T-cell (primary cell): ENCODE data around the gene SEMA3D. TPM values are rescaled to one million over a fixed set of nuclear protein-coding genes. Genes with fewer than 3 reads are reported as not detected.

ENCODE experiments used
- ATAC-seq, 4 experiments: fragments of 200-7000 bp in 3 of 4; fragments of 150-1000 bp in 1 of 4; cut with Tn5 transposase; replicated peaks in 1 of 4; 1 replicate in 3 of 4; 2 replicates in 1 of 4; pipeline ENCODE4 v1.10.0; 2021; ENCODE audit warnings: moderate library complexity in 3 of 4, mild to moderate bottlenecking in 2 of 4, moderate number of reproducible peaks in 1 of 4
- CTCF ChIA-PET, 2 donors: fragments of 300-600 bp; sonication (Branson Sonifier 250); formaldehyde crosslinking; loops; one replicate each; lab custom pipeline; 2022; ENCODE audit warnings: antibody characterized with exemption in 2 of 2; lab: Charles Lee
- POLR2A ChIA-PET, 2 donors: fragments of 300-600 bp; sonication (Branson Sonifier 250); formaldehyde crosslinking; loops; one replicate each; lab custom pipeline; 2022; ENCODE audit warnings: antibody characterized with exemption in 2 of 2; lab: Charles Lee
- DNase-seq, 35 experiments: peaks; one replicate each; pipeline versions ENCODE4 v3.0.0 to v3.0.0-alpha.2; 2013 to 2023
- H3K27ac ChIP-seq: one replicate; pipeline ENCODE4 v1.5.1; 2013; ENCODE audit warnings: low read length
- H3K27me3 ChIP-seq, 2 experiments: replicated peaks in 1 of 2; 1 replicate in 1 of 2; 2 replicates in 1 of 2; pipeline versions ENCODE4 v1.6.1 to v1.7.0; 2013; ENCODE audit warnings: low read length in 1 of 2, mixed read lengths in 1 of 2; ENCODE audit not compliant: control insufficient read depth in 2 of 2, insufficient read depth in 2 of 2; ENCODE audit errors: extremely low read depth in 1 of 2
- H3K36me3 ChIP-seq, 2 donors: 1 replicate in 1 of 2; 2 replicates in 1 of 2; pipeline versions ENCODE4 v1.6.1 to v1.7.0; 2013; ENCODE audit warnings: low read length in 1 of 2; ENCODE audit not compliant: control insufficient read depth in 2 of 2, insufficient read depth in 1 of 2; ENCODE audit errors: extremely low read depth in 1 of 2
- H3K4me1 ChIP-seq, 2 experiments: 1 replicate in 1 of 2; 2 replicates in 1 of 2; pipeline versions ENCODE4 v1.6.1 to v1.7.0; 2013; ENCODE audit warnings: low read length in 2 of 2, mixed read lengths in 1 of 2; ENCODE audit not compliant: insufficient read depth in 2 of 2, control insufficient read depth in 1 of 2; ENCODE audit errors: extremely low read depth in 1 of 2
- H3K4me3 ChIP-seq, 2 donors: 1 replicate in 1 of 2; 2 replicates in 1 of 2; pipeline versions ENCODE4 v1.5.1 to v1.7.0; 2013; ENCODE audit warnings: mild to moderate bottlenecking in 2 of 2, low read length in 1 of 2, moderate library complexity in 1 of 2; ENCODE audit not compliant: control insufficient read depth in 1 of 2; ENCODE audit errors: extremely low read depth in 1 of 2
- H3K9me3 ChIP-seq: 2 replicates; pipeline ENCODE4 v1.7.0; 2013
- H3K27ac Mint-ChIP-seq, 2 donors: one replicate each; pipeline ENCODE4 v1.8.0; 2020 to 2021; ENCODE audit warnings: mild to moderate bottlenecking in 2 of 2, mixed read lengths in 2 of 2
- H3K27me3 Mint-ChIP-seq, 2 donors: one replicate each; pipeline ENCODE4 v1.8.0; 2021 to 2022; ENCODE audit warnings: mixed read lengths in 2 of 2
- H3K36me3 Mint-ChIP-seq: one replicate; pipeline ENCODE4 v1.8.0; 2021; ENCODE audit warnings: mixed read lengths
- H3K4me1 Mint-ChIP-seq, 3 donors: one replicate each; pipeline ENCODE4 v1.8.0; 2020 to 2022; ENCODE audit warnings: mixed read lengths in 3 of 3, mild to moderate bottlenecking in 1 of 3
- H3K4me3 Mint-ChIP-seq, 3 donors: one replicate each; pipeline ENCODE4 v1.8.0; 2020 to 2022; ENCODE audit warnings: mild to moderate bottlenecking in 3 of 3, mixed read lengths in 3 of 3, moderate library complexity in 3 of 3
- H3K9me3 Mint-ChIP-seq, 3 donors: one replicate each; pipeline ENCODE4 v1.8.0; 2020 to 2022; ENCODE audit warnings: mixed read lengths in 3 of 3
- WGBS: methylation state at CpG from one replicate; pipeline ENCODE4 v1.1.5; 2013; ENCODE audit warnings: missing lambda C conversion rate; ENCODE audit not compliant: insufficient coverage; 5-methylcytosine and 5-hydroxymethylcytosine counted together
- total RNA-seq, 35 experiments: library from RNA in 6 of 35; stranded (reverse) in 6 of 35; fragments of 120-200 nt in 1 of 35; gene quantifications; one replicate each; pipeline versions ENCODE4 v1.2.1 to v1.2.4 and lab custom pipeline; 2013 to 2026

Gene SEMA3D
- total RNA-seq, 5 donors from 2014 or later (not counting 1 experiment from before 2014, with no cell fraction given), result 0.29 TPM; not detected in 4

DNA sequence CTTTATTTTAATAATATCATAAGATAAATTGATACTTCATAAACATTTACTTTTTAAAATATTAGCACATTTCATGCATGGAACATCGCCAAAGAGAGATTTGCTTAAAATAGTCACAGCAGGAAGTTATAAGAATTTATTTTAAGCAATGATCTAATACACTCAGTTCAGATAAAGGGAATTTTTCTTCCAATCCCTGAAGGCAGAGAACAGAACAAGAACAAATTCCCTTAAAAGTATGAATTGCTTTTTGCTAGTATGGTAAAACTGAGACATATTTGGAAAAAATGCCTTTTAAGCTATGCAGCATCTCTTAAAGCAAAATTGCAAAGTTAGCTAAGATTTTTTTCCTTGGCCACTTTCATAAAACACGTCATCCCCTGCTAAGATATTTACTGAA, 91.0 kb downstream of the SEMA3D start:
- ChIA-PET CTCF (no interaction called here), POLR2A (interaction anchor here in 1 of 2 donors (0.7 kb wide), 1 partner anchor 1107 kb away, joined by 3 read pairs; no protein-coding TSS in a partner anchor)
- Histone ChIP-seq H3K4me3 (no peak overlapping the region), H3K36me3 (no peaks in the 10 kb centered on the region), H3K27me3 (no peaks in the 10 kb centered on the region), H3K4me1 (no peaks in the 10 kb centered on the region), H3K9me3 (no peaks in the 10 kb centered on the region), H3K27ac (no peak overlapping the region)
- H3K4me3 Mint-ChIP-seq, result no peak overlapping the region
- H3K4me1 Mint-ChIP-seq, result no peaks in the 10 kb centered on the region
- no peaks in the 10 kb centered on the region for H3K9me3 Mint-ChIP-seq
- DNase-seq (no peak), ATAC-seq (no peak)
- H3K27me3 Mint-ChIP-seq, result no peaks in the 10 kb centered on the region
- no CpG with 5 or more reads among the region's 2 CpGs for WGBS
- H3K27ac Mint-ChIP-seq, result no peak overlapping the region
- no peaks in the 10 kb centered on the region for H3K36me3 Mint-ChIP-seq

DNA sequence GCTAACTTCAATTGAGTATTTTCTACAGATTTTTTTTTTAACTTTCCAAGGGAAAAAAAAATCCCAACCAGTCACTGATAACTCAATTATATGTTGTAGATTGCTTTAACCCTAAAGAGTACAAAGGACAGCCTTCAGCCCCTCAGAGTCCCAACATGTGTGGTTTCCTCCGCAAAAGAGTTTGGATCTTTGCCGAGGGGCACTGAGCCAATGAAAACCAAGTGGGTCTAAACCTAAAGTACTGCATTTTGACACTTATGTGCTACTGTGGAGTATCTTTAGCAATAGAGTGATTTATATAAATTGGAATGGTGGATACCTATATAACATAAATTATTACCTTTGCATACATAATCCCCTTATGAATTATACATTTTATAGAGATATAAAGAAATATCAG, 91.5 kb downstream of the SEMA3D start:
- Histone ChIP-seq H3K4me1 (no peaks in the 10 kb centered on the region), H3K27ac (no peak overlapping the region), H3K4me3 (no peak overlapping the region), H3K27me3 (no peaks in the 10 kb centered on the region), H3K9me3 (no peaks in the 10 kb centered on the region), H3K36me3 (no peaks in the 10 kb centered on the region)
- no peaks in the 10 kb centered on the region for H3K9me3 Mint-ChIP-seq
- H3K4me3 Mint-ChIP-seq, result no peak overlapping the region
- no peak overlapping the region for H3K27ac Mint-ChIP-seq
- no CpG with 5 or more reads among the region's 2 CpGs for WGBS
- H3K4me1 Mint-ChIP-seq, result no peaks in the 10 kb centered on the region
- CTCF ChIA-PET, result no interaction called here
- no peaks in the 10 kb centered on the region for H3K27me3 Mint-ChIP-seq
- POLR2A ChIA-PET, result interaction anchor here in 1 of 2 donors (0.7 kb wide), 1 partner anchor 1106 kb away, joined by 3 read pairs; no protein-coding TSS in a partner anchor
- ATAC-seq, result no peak
- no peaks in the 10 kb centered on the region for H3K36me3 Mint-ChIP-seq
- no peak for DNase-seq

DNA sequence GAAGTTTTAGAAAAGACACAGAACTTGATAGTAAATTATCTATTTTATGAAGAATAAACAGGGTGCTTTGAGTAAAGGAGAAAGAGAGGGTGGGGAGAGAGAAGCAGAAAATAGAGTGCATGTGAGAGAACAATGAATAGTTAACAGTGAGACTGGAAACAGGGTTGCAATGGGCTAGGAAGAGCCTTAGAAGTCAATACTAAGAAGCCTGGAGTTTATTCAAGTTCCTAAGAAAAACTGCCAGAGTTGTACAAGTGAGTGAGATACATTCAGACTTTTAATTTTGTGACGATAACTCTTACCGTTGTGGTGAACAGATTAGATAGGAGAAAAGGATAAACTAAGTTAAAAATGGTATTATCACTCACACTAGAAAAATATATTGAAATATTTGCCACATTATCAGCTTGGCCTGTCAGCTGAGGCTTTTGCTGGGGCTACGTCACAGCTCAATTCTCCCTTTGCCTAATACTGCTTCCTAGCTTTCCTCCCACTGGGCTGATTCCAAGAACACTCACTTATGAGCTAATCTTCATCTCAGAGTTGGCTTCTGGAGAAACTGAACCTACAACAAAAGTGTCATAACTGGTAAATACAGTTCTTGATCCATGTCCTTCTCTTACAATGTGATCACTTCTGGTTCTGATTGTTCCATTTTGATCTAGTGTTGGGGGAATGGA, 92.7 kb downstream of the SEMA3D start:
- Histone ChIP-seq H3K36me3 (no peaks in the 10 kb centered on the region), H3K27me3 (no peaks in the 10 kb centered on the region), H3K9me3 (no peaks in the 10 kb centered on the region), H3K4me1 (no peaks in the 10 kb centered on the region), H3K27ac (no peak overlapping the region), H3K4me3 (no peak overlapping the region)
- no peaks in the 10 kb centered on the region for H3K36me3 Mint-ChIP-seq
- H3K9me3 Mint-ChIP-seq, result no peaks in the 10 kb centered on the region
- no peak overlapping the region for H3K4me3 Mint-ChIP-seq
- no peak overlapping the region for H3K27ac Mint-ChIP-seq
- no peaks in the 10 kb centered on the region for H3K4me1 Mint-ChIP-seq
- CTCF ChIA-PET, result no interaction called here
- no peak for DNase-seq
- peaks cover 0 to under 1% of the 10 kb centered on the region in 2 donors for H3K27me3 Mint-ChIP-seq
- POLR2A ChIA-PET, result no interaction called here
- ATAC-seq, result no peak
- no CpG with 5 or more reads among the region's 3 CpGs for WGBS

DNA sequence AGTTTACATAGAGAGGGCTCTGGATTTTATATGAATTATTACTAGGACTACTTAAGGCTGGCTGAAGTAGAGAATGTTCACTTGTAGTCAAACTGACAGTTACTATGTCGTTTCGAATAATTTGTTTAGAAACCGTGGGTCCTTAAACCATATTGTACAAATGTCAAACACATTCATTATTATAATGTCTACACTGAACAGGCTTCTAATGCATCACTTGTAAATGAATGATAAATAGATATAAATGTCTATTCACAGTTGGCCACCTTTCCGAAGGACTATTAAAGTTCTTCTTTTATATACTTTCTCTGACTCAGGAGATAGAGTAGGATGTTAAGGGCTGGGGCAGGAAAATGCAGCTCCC, 95.3 kb downstream of the SEMA3D start:
- no peak overlapping the region for H3K27ac Mint-ChIP-seq
- no peak overlapping the region for H3K4me3 ChIP-seq
- WGBS, result no CpG with 5 or more reads among the region's 4 CpGs

DNA sequence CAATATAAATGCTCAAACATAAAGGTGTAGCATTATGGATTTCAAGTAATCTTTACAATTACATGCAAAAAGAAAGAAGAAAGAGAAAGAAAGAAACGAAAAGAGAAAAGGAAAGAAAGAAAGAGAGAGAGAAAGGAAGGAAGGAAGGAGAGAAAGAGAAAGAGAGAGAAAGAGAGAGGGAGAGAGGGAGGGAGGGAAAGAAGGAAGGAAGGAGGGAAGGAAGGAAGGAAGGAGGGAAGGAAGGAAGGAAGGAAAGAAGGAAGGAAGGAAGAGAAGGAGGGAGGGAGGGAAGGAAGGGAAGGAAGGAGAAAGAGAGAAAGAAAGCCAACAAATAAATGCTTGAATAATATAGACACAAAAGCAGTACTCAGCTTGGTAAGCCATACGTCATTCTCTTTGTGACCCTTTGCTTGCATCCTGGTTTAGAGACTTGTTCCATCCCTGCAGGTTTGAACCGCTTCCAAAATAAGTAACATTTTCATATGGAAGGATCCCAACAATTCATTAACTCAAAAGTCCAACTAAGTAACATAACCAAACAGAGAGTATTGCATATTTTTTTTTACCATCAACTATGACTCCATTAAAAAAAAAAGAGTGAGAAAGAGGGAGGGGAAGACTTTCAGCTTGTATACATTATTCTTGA, 95.8 kb downstream of the SEMA3D start:
- Histone ChIP-seq H3K27me3 (no peaks in the 10 kb centered on the region), H3K4me3 (no peak overlapping the region), H3K36me3 (no peaks in the 10 kb centered on the region), H3K27ac (no peak overlapping the region), H3K9me3 (no peaks in the 10 kb centered on the region), H3K4me1 (no peaks in the 10 kb centered on the region)
- CTCF ChIA-PET, result no interaction called here
- 72% methylated on average over 3 of the region's 3 CpGs for WGBS
- Mint-ChIP-seq H3K9me3 (peaks cover 0 to 2% (median 0%) of the 10 kb centered on the region in 3 donors), H3K27me3 (peaks cover 0 to 1% of the 10 kb centered on the region in 2 donors), H3K36me3 (no peaks in the 10 kb centered on the region), H3K4me3 (no peak overlapping the region), H3K27ac (no peak overlapping the region), H3K4me1 (no peaks in the 10 kb centered on the region)
- POLR2A ChIA-PET, result no interaction called here
- ATAC-seq, result no peak
- no peak for DNase-seq

More for the DNA sequence above, 95.3 kb downstream of the SEMA3D start:
- Mint-ChIP-seq H3K9me3 (peaks cover 0 to 2% (median 0%) of the 10 kb centered on the region in 3 donors), H3K27me3 (peaks cover 0 to 1% of the 10 kb centered on the region in 2 donors), H3K36me3 (no peaks in the 10 kb centered on the region), H3K4me1 (no peaks in the 10 kb centered on the region), H3K4me3 (no peak overlapping the region)
- H3K27ac ChIP-seq, result no peak overlapping the region
- H3K9me3 ChIP-seq, result no peaks in the 10 kb centered on the region
- H3K4me1 ChIP-seq, result no peaks in the 10 kb centered on the region
- no peaks in the 10 kb centered on the region for H3K27me3 ChIP-seq
- DNase-seq, result no peak
- CTCF ChIA-PET, result no interaction called here
- no peak for ATAC-seq
- POLR2A ChIA-PET, result no interaction called here
- no peaks in the 10 kb centered on the region for H3K36me3 ChIP-seq

DNA sequence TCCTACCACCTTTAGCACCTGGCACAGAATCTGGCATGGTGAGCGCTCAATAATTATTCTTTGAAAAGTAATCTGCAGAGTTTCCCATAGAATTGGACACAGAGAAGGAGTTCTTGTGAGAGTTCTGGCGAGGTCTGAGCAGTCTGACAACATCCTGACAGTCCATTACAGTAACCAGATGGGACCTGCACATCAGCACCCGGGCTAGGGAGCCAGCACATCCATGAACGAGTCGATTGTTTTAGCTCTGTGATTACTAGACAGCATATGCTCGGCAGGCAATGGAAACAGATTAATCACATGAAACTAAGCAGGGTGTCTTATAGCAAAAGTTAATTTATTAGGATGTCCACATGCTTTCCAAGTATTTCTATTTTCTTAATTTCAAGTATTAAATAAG, 96.7 kb downstream of the SEMA3D start:
- Mint-ChIP-seq H3K9me3 (peaks cover 0 to 2% (median 0%) of the 10 kb centered on the region in 3 donors), H3K4me3 (no peak overlapping the region), H3K4me1 (no peaks in the 10 kb centered on the region), H3K36me3 (no peaks in the 10 kb centered on the region), H3K27me3 (peaks cover 0 to 1% of the 10 kb centered on the region in 2 donors), H3K27ac (no peak overlapping the region)
- Histone ChIP-seq H3K4me1 (no peaks in the 10 kb centered on the region), H3K4me3 (no peak overlapping the region), H3K36me3 (no peaks in the 10 kb centered on the region), H3K27me3 (no peaks in the 10 kb centered on the region), H3K9me3 (no peaks in the 10 kb centered on the region), H3K27ac (no peak overlapping the region)
- POLR2A ChIA-PET, result interaction anchor here in 1 of 2 donors (0.6 kb wide), 1 partner anchor 60 kb away, joined by 6 read pairs; no protein-coding TSS in a partner anchor
- CTCF ChIA-PET, result no interaction called here
- no peak for ATAC-seq
- no peak for DNase-seq
- no CpG with 5 or more reads among the region's 6 CpGs for WGBS
